K562 (cell line): ENCODE results near the gene SGK1. TPM values are rescaled to one million over a fixed set of nuclear protein-coding genes. Genes with fewer than 3 reads are reported as not detected.
A peak's percentile ranks its signal among the peaks of the same experiment; 100 is the strongest.

Source experiments
- BACH1 ChIP-seq: fragments of 200-800 bp; sonication (Bioruptor generic); IDR thresholded peaks from 2 replicates; pipeline ENCODE4 v1.6.1; 2016; ENCODE audit warnings: missing genetic modification characterization, missing compliant biosample characterization
- BCL6 ChIP-seq: fragments of 250-450 bp; sonication (Bioruptor Pico); IDR thresholded peaks from 2 replicates; pipeline ENCODE4 v1.4.0; 2020
- DMBX1 ChIP-seq: fragments of 250-450 bp; sonication (Bioruptor Pico); IDR thresholded peaks from 2 replicates; pipeline ENCODE4 v1.8.0; 2022; ENCODE audit warnings: inconsistent platforms, mild to moderate bottlenecking, moderate library complexity, borderline replicate concordance
- FIP1L1 ChIP-seq: fragments of 200-400 bp; formaldehyde crosslinking; IDR thresholded peaks from 2 replicates; pipeline ENCODE4 v1.6.1; 2018; ENCODE audit warnings: mild to moderate bottlenecking, low read depth, low read length; ENCODE audit not compliant: poor library complexity, severe bottlenecking
- HDAC1 ChIP-seq, 2 experiments: fragments of 450-650 bp; IDR thresholded peaks; 2 replicates each; pipeline ENCODE4 v1.6.1; 2016 to 2017; ENCODE audit warnings: inconsistent platforms in 1 of 2, mild to moderate bottlenecking in 1 of 2, moderate library complexity in 1 of 2
- HSF4 ChIP-seq: fragments of 250-450 bp; sonication (Bioruptor Pico); IDR thresholded peaks from 2 replicates; pipeline ENCODE4 v2.1.2; 2022; ENCODE audit warnings: mild to moderate bottlenecking, moderate library complexity, borderline replicate concordance
- MTA1 ChIP-seq: fragments of 450-650 bp; IDR thresholded peaks from 2 replicates; pipeline ENCODE4 v1.6.1; 2017; ENCODE audit warnings: borderline replicate concordance
- NR2C1 ChIP-seq, 2 experiments: fragments of 450-650 bp; IDR thresholded peaks; 2 replicates each; pipeline ENCODE4 v1.6.1; 2017; ENCODE audit warnings: mild to moderate bottlenecking in 2 of 2, antibody characterized with exemption in 1 of 2, inconsistent platforms in 1 of 2, missing compliant biosample characterization in 1 of 2, missing genetic modification characterization in 1 of 2
- PYGO2 ChIP-seq: fragments of 450-650 bp; IDR thresholded peaks from 2 replicates; pipeline ENCODE4 v1.6.1; 2016; ENCODE audit warnings: mild to moderate bottlenecking, missing genetic modification characterization, moderate library complexity, missing compliant biosample characterization
- SMAD4 ChIP-seq: fragments of 250-450 bp; sonication (Bioruptor Pico); conservative IDR thresholded peaks from 2 replicates; pipeline ENCODE4 v1.8.0; 2021; ENCODE audit warnings: inconsistent platforms, mild to moderate bottlenecking, moderate library complexity
- SOX6 ChIP-seq: fragments of 450-650 bp; IDR thresholded peaks from 2 replicates; pipeline ENCODE4 v1.6.1; 2014; ENCODE audit warnings: mild to moderate bottlenecking
- SP2 ChIP-seq: IDR thresholded peaks from 2 replicates; pipeline ENCODE4 v1.6.1; 2011; ENCODE audit warnings: mild to moderate bottlenecking, low read depth, low read length, moderate library complexity; ENCODE audit not compliant: poor library complexity, severe bottlenecking; ENCODE audit errors: extremely low read depth
- TEAD4 ChIP-seq, 2 experiments: sonication (generic) in 1 of 2; formaldehyde crosslinking in 1 of 2; IDR thresholded peaks; 2 replicates each; pipeline versions ENCODE4 v1.6.1 to v1.8.0; 2012 to 2022; ENCODE audit warnings: borderline replicate concordance in 1 of 2, inconsistent platforms in 1 of 2, low read length in 1 of 2, mild to moderate bottlenecking in 1 of 2, missing genetic modification reagents in 1 of 2
- XRCC5 ChIP-seq: fragments of 200-400 bp; formaldehyde crosslinking; IDR thresholded peaks from 2 replicates; pipeline ENCODE4 v1.6.1; 2017; ENCODE audit warnings: low read depth, mild to moderate bottlenecking, low read length
- ZNF121 ChIP-seq: sonication (generic); formaldehyde crosslinking; conservative IDR thresholded peaks from 2 replicates; pipeline ENCODE4 v1.8.0; 2022; ENCODE audit warnings: missing genetic modification reagents
- ZNF239 ChIP-seq: fragments of 250-450 bp; sonication (Bioruptor Pico); IDR thresholded peaks from 2 replicates; pipeline ENCODE4 v1.4.0; 2020; ENCODE audit warnings: mild to moderate bottlenecking
- ZNF263 ChIP-seq: sonication (generic); formaldehyde crosslinking; IDR thresholded peaks from 2 replicates; pipeline ENCODE4 v1.8.0; 2022; ENCODE audit warnings: mild to moderate bottlenecking, missing genetic modification reagents, borderline replicate concordance
- ZNF696 ChIP-seq: fragments of 250-450 bp; sonication (Bioruptor Pico); conservative IDR thresholded peaks from 2 replicates; pipeline ENCODE4 v1.4.0; 2020; ENCODE audit warnings: mild to moderate bottlenecking, moderate library complexity
- polyA plus RNA-seq, 8 experiments: library from polyadenylated mRNA; depleted of rRNA in 4 of 8; stranded (reverse) in 5 of 8; unstranded in 3 of 8; fragments of >200 nt; fragmentation: Nextera tagmentation in 2 of 8; fragmentation: Illumina TruSeq in 1 of 8; extraction: Ambion mirVana in 2 of 8; extraction: Trizol in 1 of 8; gene quantifications; 2 replicates each; pipeline versions ENCODE4 v1.2.1 to v1.2.3, GENCODE V29; 2011 to 2014; ENCODE audit warnings: inconsistent platforms in 1 of 8, missing spikeins in 1 of 8
- total RNA-seq, 7 experiments: library from RNA; depleted of rRNA in 6 of 7; stranded (reverse); fragments of >200 nt in 6 of 7; fragmentation: Illumina TruSeq in 2 of 7; extraction: Trizol in 2 of 7; gene quantifications; 2 replicates each; pipeline versions ENCODE4 v1.2.1 to v1.2.3, GENCODE V29; 2011 to 2021; ENCODE audit warnings: low replicate concordance in 1 of 7
- TF ChIP-seq, protein P1 (sequence below), 2 experiments: fragments of 450-650 bp; conservative IDR thresholded peaks; 2 replicates each; pipeline ENCODE4 v1.6.1; 2017; ENCODE audit warnings: mild to moderate bottlenecking in 2 of 2, moderate library complexity in 2 of 2
- TF ChIP-seq, protein P2 (sequence below): fragments of 450-650 bp; formaldehyde crosslinking; IDR thresholded peaks from 2 replicates; pipeline ENCODE4 v1.4.0; 2022; ENCODE audit warnings: mild to moderate bottlenecking, moderate library complexity
- TF ChIP-seq, protein P3 (sequence below): fragments of 250-450 bp; sonication (Bioruptor Pico); IDR thresholded peaks from 2 replicates; pipeline ENCODE4 v1.4.0; 2020; ENCODE audit warnings: mild to moderate bottlenecking, moderate library complexity
- TF ChIP-seq, protein P4 (sequence below), 2 experiments: fragments of 200-800 bp in 1 of 2; sonication (Bioruptor generic) in 1 of 2; sonication (generic) in 1 of 2; formaldehyde crosslinking in 1 of 2; IDR thresholded peaks in 1 of 2; conservative IDR thresholded peaks in 1 of 2; 2 replicates each; pipeline versions ENCODE4 v1.5.0 to v1.6.1; 2016 to 2020; ENCODE audit warnings: missing compliant biosample characterization in 1 of 2, missing genetic modification characterization in 1 of 2, missing genetic modification reagents in 1 of 2

The SGK1 gene
- total and polyA plus RNA-seq, 9 of the 15 experiments (the other 6 are each of a cell fraction or from before 2014, with no cell fraction given), result 3.5 to 7.2 (median 3.9) TPM

DNA sequence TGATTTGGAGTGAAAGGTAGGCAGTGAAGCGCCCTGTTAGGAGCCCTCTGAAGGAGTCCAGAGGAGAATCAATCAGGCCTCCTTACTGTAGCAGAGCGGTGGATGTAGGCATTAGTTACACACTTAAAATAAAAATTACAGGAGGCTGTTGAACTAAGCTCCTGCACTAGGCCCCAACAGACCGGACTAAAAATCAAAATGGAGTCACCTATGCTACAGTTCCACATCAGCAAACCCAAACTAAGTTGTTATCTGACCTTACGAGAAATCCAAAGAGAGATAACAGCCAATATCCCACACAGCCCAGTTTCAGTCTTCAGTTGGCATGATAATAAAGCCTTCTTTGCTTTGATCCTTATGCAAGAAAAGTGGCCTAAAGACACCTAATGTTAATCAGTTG, 26.8 kb downstream of the SGK1 start (continued):
- TF ChIP-seq, protein P1, sequence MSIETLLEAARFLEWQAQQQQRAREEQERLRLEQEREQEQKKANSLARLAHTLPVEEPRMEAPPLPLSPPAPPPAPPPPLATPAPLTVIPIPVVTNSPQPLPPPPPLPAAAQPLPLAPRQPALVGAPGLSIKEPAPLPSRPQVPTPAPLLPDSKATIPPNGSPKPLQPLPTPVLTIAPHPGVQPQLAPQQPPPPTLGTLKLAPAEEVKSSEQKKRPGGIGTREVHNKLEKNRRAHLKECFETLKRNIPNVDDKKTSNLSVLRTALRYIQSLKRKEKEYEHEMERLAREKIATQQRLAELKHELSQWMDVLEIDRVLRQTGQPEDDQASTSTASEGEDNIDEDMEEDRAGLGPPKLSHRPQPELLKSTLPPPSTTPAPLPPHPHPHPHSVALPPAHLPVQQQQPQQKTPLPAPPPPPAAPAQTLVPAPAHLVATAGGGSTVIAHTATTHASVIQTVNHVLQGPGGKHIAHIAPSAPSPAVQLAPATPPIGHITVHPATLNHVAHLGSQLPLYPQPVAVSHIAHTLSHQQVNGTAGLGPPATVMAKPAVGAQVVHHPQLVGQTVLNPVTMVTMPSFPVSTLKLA (conservative IDR thresholded peaks at IDR 0.05), result no peak
- TF ChIP-seq SMAD4 (CRISPR knock-in tag), result peak; percentile 94
- TF ChIP-seq BCL6, result peak; percentile 93
- peak; percentile 97 for TF ChIP-seq PYGO2 (tag)
- TF ChIP-seq, protein P2, sequence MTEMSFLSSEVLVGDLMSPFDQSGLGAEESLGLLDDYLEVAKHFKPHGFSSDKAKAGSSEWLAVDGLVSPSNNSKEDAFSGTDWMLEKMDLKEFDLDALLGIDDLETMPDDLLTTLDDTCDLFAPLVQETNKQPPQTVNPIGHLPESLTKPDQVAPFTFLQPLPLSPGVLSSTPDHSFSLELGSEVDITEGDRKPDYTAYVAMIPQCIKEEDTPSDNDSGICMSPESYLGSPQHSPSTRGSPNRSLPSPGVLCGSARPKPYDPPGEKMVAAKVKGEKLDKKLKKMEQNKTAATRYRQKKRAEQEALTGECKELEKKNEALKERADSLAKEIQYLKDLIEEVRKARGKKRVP, result peak; percentile 84
- no peak for TF ChIP-seq ZNF696 (CRISPR knock-in tag)
- TF ChIP-seq DMBX1 (CRISPR knock-in tag), result peak; percentile 98
- no peak for TF ChIP-seq NR2C1 (IDR thresholded peaks at IDR 0.05)
- TF ChIP-seq NR2C1 (tag; IDR thresholded peaks at IDR 0.05), result peak; percentile 92
- no peak for TF ChIP-seq XRCC5
- TF ChIP-seq, protein P3, sequence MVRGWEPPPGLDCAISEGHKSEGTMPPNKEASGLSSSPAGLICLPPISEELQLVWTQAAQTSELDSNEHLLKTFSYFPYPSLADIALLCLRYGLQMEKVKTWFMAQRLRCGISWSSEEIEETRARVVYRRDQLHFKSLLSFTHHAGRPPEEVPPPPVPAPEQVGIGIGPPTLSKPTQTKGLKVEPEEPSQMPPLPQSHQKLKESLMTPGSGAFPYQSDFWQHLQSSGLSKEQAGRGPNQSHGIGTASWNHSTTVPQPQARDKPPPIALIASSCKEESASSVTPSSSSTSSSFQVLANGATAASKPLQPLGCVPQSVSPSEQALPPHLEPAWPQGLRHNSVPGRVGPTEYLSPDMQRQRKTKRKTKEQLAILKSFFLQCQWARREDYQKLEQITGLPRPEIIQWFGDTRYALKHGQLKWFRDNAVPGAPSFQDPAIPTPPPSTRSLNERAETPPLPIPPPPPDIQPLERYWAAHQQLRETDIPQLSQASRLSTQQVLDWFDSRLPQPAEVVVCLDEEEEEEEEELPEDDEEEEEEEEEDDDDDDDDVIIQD (CRISPR knock-in tag), result 0 out of 2 replicates have a peak, but pooled peaks have one; percentile 58
- TF ChIP-seq SOX6, result no peak
- TF ChIP-seq BACH1 (tag), result peak; percentile 94
- no peak for TF ChIP-seq SP2
- TF ChIP-seq ZNF239 (CRISPR knock-in tag), result peak; percentile 92
- TF ChIP-seq ZNF263 (CRISPR knock-in tag), result no peak
- no peak for TF ChIP-seq HDAC1 (IDR thresholded peaks at IDR 0.05)
- no peak for TF ChIP-seq ZNF121
- TF ChIP-seq, protein P4, sequence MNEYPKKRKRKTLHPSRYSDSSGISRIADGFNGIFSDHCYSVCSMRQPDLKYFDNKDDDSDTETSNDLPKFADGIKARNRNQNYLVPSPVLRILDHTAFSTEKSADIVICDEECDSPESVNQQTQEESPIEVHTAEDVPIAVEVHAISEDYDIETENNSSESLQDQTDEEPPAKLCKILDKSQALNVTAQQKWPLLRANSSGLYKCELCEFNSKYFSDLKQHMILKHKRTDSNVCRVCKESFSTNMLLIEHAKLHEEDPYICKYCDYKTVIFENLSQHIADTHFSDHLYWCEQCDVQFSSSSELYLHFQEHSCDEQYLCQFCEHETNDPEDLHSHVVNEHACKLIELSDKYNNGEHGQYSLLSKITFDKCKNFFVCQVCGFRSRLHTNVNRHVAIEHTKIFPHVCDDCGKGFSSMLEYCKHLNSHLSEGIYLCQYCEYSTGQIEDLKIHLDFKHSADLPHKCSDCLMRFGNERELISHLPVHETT (CRISPR knock-in tag; conservative IDR thresholded peaks at IDR 0.05 in 1 of 2, IDR thresholded peaks at IDR 0.05 in 1 of 2), result peak in 1 of 2 experiments; percentile 95; a peak in 2 of 4 replicates
- no peak for TF ChIP-seq FIP1L1
- TF ChIP-seq HSF4 (CRISPR knock-in tag), result peak; percentile 89; the same call in 1 of the 2 replicates
- no peak for TF ChIP-seq TEAD4 (IDR thresholded peaks at IDR 0.05; ENCODE audit: low read length)
- TF ChIP-seq TEAD4 (CRISPR knock-in tag; IDR thresholded peaks at IDR 0.05; ENCODE audit: borderline replicate concordance), result no peak
- TF ChIP-seq MTA1, result no peak
